ENCODE measurements around the gene FBXL22. TPM values are rescaled to one million over a fixed set of nuclear protein-coding genes. Genes with fewer than 3 reads are reported as not detected.

Gene FBXL22
- total RNA-seq, 1 experiment from 2014 or later: 0.46 TPM

- TF ChIP-seq NR3C1 (CRISPR knock-in tag; conservative IDR thresholded peaks at IDR 0.05; ENCODE audit: low read depth): no peak
- TF ChIP-seq ATF3 (CRISPR knock-in tag; conservative IDR thresholded peaks at IDR 0.05): no peak
- no peak for TF ChIP-seq ELF4 (CRISPR knock-in tag; IDR thresholded peaks at IDR 0.05; ENCODE audit: low read depth)
- no peak for TF ChIP-seq IRF1 (CRISPR knock-in tag; IDR thresholded peaks at IDR 0.05)
- TF ChIP-seq ZBTB43 (CRISPR knock-in tag; IDR thresholded peaks at IDR 0.05): no peak
- TF ChIP-seq USF1 (CRISPR knock-in tag; IDR thresholded peaks at IDR 0.05): no peak
- no peak for TF ChIP-seq HMGXB4 (CRISPR knock-in tag; IDR thresholded peaks at IDR 0.05)
- TF ChIP-seq RELA (CRISPR knock-in tag; IDR thresholded peaks at IDR 0.05; ENCODE audit: borderline replicate concordance): no peak
- no peak for TF ChIP-seq NR1H2 (CRISPR knock-in tag; IDR thresholded peaks at IDR 0.05)
- no peak for ATAC-seq
- Mint-ChIP-seq H3K9me3 (no peaks in the 10 kb centered on the region), H3K36me3 (peaks cover 14% of the 10 kb centered on the region), H3K4me1 (no peaks in the 10 kb centered on the region), H3K4me3 (no peak overlapping the region), H3K27ac (no peak overlapping the region), H3K27me3 (ENCODE audit: low read depth) (no peaks in the 10 kb centered on the region)
- POLR2A ChIA-PET: no interaction called here
- CTCF ChIA-PET: no interaction called here
- no peak for DNase-seq (ENCODE audit: low spot score)
These were observed 37.0 kb downstream of the FBXL22 start for GRCh38 chr15:63634154-63634553.

GRCh38 chr15:63636518-63637061 lies 39.4 kb downstream of the FBXL22 start:
- Mint-ChIP-seq H3K4me1 (no peaks in the 10 kb centered on the region), H3K4me3 (no peak overlapping the region), H3K9me3 (no peaks in the 10 kb centered on the region), H3K27ac (no peak overlapping the region), H3K27me3 (ENCODE audit: low read depth) (no peaks in the 10 kb centered on the region), H3K36me3 (peaks cover 3% of the 10 kb centered on the region; the same call in 1 of the 2 replicates)
- ATAC-seq: no peak
- CTCF ChIA-PET: no interaction called here
- no peak for DNase-seq (ENCODE audit: low spot score)
- POLR2A ChIA-PET: no interaction called here
- TF ChIP-seq AR (CRISPR knock-in tag; IDR thresholded peaks at IDR 0.05) (no peak), ATF3 (CRISPR knock-in tag; conservative IDR thresholded peaks at IDR 0.05) (no peak), ARID4B (CRISPR knock-in tag; IDR thresholded peaks at IDR 0.05; ENCODE audit: borderline replicate concordance) (no peak), E2F1 (CRISPR knock-in tag; IDR thresholded peaks at IDR 0.05) (no peak), SOX15 (CRISPR knock-in tag; IDR thresholded peaks at IDR 0.05) (no peak), NR3C1 (CRISPR knock-in tag; conservative IDR thresholded peaks at IDR 0.05; ENCODE audit: low read depth) (no peak), GTF2I (CRISPR knock-in tag; conservative IDR thresholded peaks at IDR 0.05) (no peak), NFATC4 (CRISPR knock-in tag; IDR thresholded peaks at IDR 0.05) (no peak), GABPB1 (CRISPR knock-in tag; IDR thresholded peaks at IDR 0.05) (no peak), CDX4 (CRISPR knock-in tag; IDR thresholded peaks at IDR 0.05; ENCODE audit: borderline replicate concordance) (no peak), FOXK1 (CRISPR knock-in tag; IDR thresholded peaks at IDR 0.05) (no peak), NFE2L1 (CRISPR knock-in tag; IDR thresholded peaks at IDR 0.05) (no peak), ZNF121 (CRISPR knock-in tag; IDR thresholded peaks at IDR 0.05) (no peak)

Data from WTC11 (cell line).